ENCODE data around the gene KIAA1958. TPM values are rescaled to one million over a fixed set of nuclear protein-coding genes. Genes with fewer than 3 reads are reported as not detected.
"Not testable (repeated sequence)": the region's sequence is repeated elsewhere in the genome, so short reads cannot be mapped to it uniquely, and the experiment has no call there.

Gene KIAA1958
- total RNA-seq, 1 donor from 2014 or later, result 6.6 TPM

- DNase-seq, result no peak
Measured at GRCh38 chr9:112555844-112556482, 69.3 kb downstream of the KIAA1958 start.

DNA sequence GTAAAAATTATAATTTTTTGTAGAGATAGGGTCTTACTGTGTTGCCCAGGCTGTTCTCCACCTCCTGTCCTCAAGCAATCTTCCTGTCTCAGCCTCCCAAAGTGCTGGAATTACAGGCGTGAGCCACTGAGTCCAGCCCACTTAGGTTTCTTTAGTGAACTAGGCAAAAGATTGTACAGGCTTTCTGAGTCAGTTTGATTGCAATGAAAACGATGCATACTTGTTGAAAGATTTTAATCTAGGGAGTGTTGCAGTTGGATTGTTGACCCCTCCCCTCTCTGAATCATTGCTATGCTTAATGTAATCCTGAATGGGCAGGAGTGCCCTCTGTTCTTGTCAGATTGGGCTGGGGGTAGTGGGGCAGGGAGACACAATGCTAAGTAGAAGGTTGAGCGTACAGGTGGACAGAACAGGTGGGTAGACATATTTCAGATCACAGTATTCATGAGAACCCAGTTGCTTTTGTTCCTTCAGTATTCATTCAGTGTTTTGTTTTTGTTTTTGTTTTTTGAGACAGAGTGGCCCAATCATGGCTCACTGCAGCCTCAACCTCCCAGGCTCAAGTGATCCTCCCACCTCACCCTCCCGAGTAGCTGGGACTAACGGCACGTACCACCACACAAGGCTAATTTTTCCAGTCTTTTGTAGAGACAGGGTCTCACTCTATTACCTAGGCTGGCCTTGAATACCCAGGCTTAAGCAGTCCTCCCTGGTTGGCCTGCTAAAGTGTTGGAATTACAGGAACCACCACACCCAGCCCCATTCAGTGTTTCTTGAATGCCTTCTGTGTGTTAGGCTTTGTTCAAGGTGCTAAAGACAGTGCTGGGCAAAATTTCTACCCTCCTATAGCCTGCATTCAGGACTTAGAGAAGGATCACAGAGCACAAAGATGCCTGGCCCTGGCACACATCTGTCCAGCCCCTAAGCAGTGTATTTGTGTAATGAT is 70.1 kb downstream of the KIAA1958 start:
- DNase-seq, result no peak

DNA sequence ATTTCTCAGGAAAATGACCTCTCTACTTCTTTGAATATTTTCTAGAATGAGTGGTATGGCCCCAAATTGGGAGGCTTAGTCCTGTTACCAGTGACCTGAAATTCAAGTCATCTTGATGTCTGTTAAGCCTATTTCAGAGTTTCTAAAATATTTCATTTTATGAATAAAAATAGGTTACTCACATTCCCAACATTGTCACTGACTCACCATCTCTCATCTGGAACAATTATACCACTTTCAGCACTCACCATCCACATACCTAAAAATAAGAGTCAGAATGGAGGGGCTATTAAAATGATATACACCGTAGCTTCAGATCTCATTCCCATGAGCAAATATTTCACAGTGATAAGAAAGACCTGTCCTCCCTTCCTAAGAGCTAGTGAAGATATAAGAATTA is 71.8 kb downstream of the KIAA1958 start:
- DNase-seq, result no peak

DNA sequence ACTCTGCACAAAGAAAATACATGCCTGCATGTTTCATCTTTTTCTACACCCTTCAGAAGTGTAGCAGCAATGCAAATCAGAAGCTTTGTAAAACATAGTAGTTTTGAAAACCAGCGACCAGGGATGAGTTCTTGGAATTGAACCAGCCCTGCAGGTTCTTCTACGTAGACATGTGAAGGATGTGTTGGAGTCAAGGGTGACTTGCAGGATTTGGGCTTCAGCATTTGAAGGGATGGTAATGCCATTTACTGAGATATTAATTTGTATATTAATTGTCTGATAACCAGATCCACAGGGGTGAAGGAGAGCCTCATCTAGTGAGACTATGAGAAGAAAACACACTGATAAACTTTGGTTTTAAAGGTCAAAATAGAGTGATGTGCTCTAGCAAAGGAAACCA is 72.4 kb downstream of the KIAA1958 start:
- no peak for DNase-seq

- no peak for DNase-seq
Measured at GRCh38 chr9:112559629-112560413, 73.2 kb downstream of the KIAA1958 start.

DNA sequence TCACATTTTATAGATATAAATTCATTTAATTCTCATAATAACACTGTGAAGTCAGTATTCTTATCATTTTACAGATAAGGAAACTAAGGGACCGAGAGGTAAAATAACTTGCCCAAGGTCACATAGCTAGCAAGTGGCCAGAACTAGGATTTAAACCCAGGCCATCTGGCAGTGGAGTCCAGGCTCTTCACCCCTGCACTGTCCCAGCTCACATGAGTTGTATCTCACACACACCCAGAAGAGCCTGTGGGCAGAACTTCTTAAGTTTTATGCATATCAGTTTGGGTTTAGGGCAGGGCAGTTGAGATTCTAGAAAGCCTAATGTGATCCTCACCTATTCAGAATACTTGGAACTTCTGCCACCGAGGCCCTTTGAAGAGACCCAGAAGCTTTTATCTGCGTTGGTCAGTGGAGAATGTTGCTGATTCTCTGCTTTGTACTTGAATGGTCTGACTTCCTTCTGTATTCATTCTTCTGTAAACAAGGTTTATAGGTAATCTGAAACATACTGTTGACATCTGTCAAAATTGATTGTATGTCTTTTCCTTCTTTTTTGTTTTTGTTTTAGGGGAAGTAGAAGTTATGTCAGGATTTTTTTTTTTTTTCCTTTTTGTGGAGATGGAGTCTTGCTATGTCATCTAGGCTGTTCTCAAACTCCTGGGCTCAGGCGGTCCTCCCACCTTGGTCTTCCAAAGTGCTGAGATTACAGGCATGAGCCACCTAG is 75.8 kb downstream of the KIAA1958 start:
- DNase-seq, result no peak

DNA sequence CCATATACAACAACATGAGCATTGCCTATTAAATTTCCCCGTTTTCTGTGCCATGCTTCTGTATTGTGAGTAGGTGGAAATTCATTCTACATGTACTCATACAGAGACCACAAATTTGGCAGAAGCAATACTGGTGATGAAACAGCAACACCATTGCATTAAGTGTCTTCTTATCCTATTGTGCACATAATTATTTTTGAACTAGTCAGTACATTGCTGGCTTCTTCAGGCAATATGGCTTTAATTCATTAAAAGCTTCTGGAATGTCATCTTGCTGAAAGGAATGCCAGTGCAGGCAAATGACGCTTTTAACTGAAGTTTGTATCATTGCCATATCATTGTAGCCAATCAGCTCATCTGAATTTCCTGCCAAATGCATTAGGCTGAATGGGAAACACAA is 82.6 kb downstream of the KIAA1958 start:
- DNase-seq, result peak; percentile 73

DNA sequence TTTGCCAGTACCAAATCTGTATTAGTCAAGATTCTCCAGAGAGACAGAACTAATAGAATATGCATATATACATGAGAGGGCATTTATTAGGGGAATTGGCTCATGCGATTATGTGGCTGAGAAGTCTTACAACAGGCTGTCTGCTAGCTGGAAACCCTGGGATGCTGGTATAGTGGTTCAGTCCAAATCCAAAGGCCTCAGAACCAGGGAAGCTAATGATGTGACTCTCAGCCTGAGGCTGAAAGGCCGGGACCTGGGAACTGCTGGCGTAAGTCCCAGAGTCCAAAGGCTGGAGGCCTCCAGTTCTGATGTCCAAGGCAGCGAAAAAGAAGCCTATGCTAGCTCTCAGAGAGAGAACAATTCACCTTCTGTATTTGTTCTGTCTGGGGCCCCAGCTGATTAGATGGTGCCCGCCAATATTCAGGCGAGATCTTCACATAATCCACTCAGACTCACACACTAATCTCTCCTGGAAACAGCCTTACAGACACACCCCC is 84.1 kb downstream of the KIAA1958 start:
- peak; percentile 3 for DNase-seq

GRCh38 chr9:112571624-112572355 is 85.2 kb downstream of the KIAA1958 start:
- DNase-seq, result no peak

- DNase-seq, result no peak
Measured at GRCh38 chr9:112572416-112572815, 85.8 kb downstream of the KIAA1958 start.

GRCh38 chr9:112574008-112574407 is 87.4 kb downstream of the KIAA1958 start:
- no peak for DNase-seq

DNA sequence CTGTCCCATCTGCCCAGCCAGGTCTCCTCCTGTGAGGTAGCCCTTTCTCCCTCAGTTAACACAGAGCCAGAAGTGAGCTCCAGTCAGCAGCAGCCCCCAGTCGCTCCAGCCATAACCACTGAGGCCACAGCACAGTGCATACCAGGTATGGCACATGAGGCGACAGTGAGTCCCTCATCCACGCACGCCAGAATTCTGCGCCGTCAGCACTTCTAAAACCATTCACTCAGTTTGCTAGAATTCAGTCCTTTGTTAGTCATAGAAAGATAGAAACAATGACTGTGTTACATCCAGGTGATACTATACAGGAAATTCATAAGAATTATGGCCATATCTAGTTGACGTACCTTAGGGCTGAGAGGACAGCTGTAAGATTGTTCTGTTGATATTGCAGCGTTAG is 88.5 kb downstream of the KIAA1958 start:
- DNase-seq, result no peak

DNA sequence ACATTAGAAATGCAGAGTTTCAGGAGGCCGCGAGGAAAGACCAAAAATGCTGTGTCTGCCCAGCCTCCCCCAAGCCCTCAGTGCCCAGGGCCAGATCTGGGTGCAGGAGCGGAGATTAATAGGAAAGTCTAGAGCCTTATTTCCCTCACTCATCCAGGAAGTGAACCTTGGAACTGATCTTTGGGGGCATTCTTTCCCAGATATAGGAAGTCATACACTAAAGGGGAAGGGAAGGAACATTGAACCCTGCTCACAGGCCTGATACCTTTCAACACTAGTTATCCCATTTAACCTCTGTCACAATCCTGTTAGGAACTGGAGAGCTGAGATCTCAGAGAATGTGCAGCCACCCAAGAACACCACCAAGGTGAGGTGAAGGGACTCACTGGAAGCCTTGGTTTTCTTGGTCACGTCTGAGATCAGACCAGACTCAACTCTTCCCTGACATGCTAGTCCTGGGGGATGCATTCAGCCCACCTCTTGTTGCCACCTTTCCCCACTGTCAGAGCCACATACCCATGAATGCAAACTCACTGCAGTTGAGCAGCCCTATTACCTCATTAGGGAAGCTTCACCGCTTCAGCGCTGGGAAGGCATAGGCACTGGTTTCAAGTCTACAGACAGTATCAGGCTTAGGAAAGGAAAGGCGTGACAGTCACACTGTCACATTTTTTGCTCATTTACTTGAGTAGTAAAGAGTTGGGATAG is 95.0 kb downstream of the KIAA1958 start:
- DNase-seq, result no peak

DNA sequence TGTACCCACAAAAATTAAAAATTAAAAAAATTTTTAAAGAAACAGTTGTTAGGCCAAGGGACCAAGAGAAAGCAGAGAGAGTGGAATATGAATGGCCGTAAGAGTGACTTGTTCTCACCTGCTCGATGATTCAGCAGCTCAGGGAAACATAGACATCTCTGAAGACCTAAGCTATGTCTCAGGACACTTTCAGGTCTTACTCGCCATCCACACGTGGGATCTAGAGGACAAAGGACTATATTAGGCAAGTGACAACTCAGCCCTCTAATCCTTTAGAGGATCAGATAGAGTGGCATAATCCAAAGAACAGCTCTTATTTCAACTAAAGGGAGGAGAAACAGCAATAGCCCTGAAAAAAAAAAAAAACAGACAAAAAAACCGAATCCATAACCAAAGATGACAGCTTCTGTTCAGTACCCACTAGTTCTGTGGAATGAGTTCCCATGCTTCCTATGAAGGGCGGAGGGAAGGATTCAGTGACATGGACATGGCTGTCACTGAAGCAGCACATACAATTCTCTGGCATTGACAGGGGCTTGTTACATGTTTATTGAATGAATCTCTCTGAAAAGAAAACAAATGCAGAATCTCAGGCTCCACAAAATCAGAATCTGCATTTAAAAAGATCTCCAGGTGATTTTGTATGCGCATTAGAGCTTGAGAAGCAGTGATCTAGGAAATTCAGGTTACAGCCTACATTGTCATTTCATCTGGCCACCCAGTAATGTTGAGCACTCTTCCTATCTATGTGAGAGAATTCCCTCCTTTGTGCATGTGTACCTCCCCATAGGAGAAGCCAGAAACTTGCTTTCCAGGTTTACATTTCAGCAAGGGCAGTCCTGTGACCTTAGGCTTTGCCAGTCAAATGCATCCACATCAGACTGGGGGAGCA is 96.0 kb downstream of the KIAA1958 start:
- no peak for DNase-seq

- DNase-seq, result no peak
Measured at GRCh38 chr9:112586599-112587155, 100.0 kb downstream of the KIAA1958 start.

DNA sequence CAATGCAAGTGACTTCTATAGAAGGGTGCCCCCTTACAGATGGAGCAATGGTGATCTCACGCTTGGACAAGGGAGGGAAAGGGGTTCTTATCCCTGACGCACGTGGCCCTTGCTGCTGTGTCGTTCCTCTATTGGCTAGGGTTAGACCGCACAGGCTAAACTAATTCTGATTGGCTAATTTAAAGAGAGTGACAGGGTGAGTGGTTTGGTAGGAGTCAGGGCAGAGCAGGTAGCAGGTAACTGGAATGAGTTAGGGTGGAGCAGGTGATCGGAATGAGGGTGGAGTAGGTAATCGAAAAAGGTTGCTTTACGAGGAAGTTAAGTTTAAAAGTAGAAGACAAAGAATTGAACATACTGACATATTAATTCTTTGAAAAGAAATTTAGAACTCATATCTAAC is 105.2 kb downstream of the KIAA1958 start:
- DNase-seq, result not testable (repeated sequence)

DNA sequence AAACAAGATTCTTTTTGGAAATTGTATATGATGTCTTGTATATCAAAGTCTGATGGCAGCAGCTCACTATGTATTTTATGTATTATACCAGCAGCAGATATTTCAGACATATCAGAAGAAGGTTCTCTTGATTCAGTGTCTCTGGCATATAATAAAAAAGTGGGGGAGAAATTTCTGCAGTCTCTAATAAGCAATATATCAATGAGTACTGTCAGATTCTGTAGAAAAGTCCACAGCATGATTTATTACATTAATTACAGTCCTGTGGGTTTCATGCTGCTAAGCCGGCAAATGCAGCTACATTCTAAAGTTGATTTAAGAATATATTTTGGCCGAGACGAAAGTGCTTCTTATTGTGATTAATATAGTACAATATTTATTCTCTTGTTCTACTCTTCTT is 113.1 kb downstream of the KIAA1958 start:
- DNase-seq, result no peak

- DNase-seq, result no peak
Measured at GRCh38 chr9:112601636-112602035, 115.0 kb downstream of the KIAA1958 start.

- no peak for DNase-seq
Measured at GRCh38 chr9:112604790-112605189, 118.2 kb downstream of the KIAA1958 start.

Measured in skin of body (tissue), 2 donors.